NCI-H2227 (cell line): ENCODE measurements around the gene PRDM13.
"Not testable (repeated sequence)": the region's sequence is repeated elsewhere in the genome, so short reads cannot be mapped to it uniquely, and the experiment has no call there.

Source experiments
- DNase-seq: peaks from one replicate; lab custom pipeline; 2025; ENCODE audit not compliant: unreplicated experiment; lab: John Stamatoyannopoulos, UW

The PRDM13 gene

GRCh38 chr6:99606656-99607415 lies at the start of gene PRDM13:
PRDM13 (plus strand) TSS chr6:99606833; CDS start chr6:99607035, 202 bp downstream.
- peak; percentile 24 for DNase-seq

DNA sequence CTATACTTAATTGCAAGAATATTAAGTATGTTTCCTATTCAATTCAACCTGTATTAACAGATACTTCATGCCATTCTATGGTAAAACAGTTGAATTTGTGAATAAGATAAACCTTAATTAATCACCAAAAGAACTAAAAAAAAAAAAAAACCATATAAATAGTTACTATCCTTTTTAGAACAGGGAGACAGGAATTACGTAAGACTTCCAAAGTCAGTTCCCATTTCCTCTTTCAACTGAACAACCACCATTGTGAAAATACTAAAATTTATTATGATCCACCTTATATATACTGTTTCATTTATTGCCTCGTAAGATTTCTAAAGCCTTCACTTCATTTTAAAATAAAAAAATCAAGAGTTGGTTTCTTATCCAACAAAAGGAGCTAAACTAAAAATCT lies 47.6 kb upstream of the PRDM13 start:
- DNase-seq = no peak

DNA sequence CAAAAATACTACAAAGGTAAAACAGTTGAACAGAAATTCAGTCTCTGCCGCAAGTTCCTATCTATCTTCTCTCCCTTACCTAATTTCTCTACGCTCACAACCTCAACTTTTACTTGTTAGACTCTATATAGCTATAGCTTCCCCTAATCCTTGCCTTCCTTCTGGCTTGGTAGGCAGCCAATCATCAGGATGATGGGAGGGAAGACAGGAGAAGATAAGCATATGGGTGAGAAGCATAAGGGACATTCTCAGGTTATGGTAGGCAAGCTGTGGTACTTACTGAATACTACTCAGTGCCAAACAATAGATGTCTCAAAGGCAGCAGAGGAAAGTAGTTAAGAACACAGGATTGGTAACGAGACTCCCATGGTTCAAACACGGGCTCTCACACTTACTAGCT lies 46.0 kb upstream of the PRDM13 start:
- no peak for DNase-seq

- DNase-seq = no peak
These were observed 43.4 kb upstream of the PRDM13 start for GRCh38 chr6:99563056-99563723.

- peak; percentile 97 for DNase-seq
These were observed 38.3 kb upstream of the PRDM13 start, which contains the start of gene CCNC for GRCh38 chr6:99568103-99568933. CCNC (minus strand) TSS chr6:99568660; CDS start chr6:99568527, 133 bp downstream.

- no peak for DNase-seq
These were observed 32.5 kb upstream of the PRDM13 start for GRCh38 chr6:99573980-99574617.

DNA sequence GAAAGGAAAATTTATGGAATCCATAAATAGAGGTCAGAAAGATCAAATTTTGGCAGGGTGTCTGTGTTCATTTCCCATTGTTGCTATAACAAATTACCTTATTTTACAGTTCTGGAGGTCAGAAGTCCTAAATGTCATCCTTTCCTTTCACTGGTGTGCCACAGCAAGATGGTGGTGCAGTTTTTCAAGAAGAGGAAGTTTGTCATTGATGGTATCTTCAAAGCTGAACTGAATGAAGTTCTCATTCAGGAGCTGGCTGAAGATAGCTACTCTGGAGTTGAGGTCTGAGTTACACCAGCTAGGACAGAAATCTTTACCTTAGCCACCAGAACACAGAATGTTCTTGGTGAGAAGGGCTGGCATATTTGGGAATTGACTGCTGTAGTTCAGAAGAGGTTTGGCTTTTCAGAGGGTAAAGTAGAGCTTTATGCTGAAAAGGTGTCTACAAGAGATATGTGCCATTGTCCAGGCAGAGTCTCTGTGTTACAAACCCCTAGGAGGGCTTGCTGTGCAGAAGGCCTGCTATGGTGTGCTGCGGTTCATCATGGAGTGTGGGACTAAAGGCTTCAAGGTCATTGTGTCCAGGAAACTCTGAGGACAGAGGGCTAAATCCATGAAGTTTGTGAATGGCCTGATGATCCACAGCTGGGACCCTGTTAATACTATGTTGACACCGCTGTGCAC lies 30.9 kb upstream of the PRDM13 start:
- no peak for DNase-seq

- DNase-seq = no peak
These were observed 26.9 kb upstream of the PRDM13 start for GRCh38 chr6:99579781-99580180.

- no peak for DNase-seq
These were observed 18.8 kb upstream of the PRDM13 start for GRCh38 chr6:99587792-99588191.

DNA sequence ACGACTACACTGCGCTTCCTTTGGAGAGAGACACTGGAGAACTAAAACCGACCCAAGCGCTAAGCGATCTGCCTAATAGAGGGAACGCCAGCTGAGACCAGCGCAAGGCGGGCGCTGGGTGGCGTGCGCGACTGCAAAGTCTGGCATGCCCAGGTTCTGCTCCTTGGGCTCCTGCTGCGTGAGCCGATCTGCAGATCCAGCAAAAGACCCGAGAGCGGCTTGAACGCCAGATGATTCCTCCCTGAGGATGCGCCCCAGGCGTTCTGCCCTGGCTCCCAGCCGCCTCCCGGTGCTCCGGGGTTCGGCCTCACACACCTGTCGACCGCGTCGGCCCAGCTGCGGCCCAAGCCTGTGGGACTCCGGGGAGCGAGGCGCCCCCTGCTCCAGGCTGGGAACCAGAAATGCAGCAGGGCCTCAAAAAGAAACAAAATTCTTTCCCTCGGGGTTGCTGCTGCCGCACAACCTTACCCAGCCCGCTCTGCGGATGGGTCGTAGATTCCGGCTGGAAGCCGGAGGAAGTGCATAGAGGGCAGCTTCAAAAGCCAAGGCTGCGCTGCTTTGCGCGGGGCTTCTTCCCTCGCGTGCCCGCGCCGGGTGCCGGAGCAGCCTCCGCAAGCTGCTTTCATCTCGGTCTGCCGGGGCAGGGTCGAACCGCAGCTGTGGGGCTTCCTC lies 17.9 kb upstream of the PRDM13 start:
- DNase-seq = peak; percentile 84

- DNase-seq = peak; percentile 37
These were observed 17.4 kb upstream of the PRDM13 start for GRCh38 chr6:99589290-99589672.

DNA sequence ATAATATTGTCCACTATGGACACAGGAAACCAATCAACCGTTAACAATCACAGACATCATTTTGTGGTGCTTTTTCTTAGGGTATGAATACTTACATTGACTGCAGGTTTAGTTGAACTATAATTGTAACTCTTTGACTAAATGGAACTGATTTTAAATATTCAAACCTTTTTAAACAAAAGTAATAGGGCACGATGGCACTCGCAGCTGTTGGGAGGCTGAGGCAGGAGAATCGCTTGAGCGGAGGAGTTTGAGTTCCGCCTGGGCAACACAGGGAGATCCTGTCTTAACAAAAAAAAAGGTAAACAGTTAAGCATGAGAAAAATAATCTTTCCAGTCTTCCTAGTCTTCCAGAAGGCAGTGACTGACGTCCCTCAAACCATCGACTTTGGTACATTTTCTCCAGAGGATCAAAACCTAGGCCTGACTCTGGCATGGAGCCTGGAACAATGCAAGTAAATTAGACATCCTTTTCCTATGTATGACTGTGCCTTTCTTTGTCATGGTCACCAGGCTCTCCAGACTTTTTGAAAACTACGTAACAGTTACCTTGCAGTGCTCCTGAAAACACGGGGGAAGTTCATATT lies 16.6 kb upstream of the PRDM13 start:
- no peak for DNase-seq

- peak; percentile 12 for DNase-seq
These were observed 15.6 kb upstream of the PRDM13 start for GRCh38 chr6:99590728-99591672.

- no peak for DNase-seq
These were observed 14.8 kb upstream of the PRDM13 start for GRCh38 chr6:99591673-99592364.

- no peak for DNase-seq
These were observed 13.7 kb upstream of the PRDM13 start for GRCh38 chr6:99592900-99593299.

DNA sequence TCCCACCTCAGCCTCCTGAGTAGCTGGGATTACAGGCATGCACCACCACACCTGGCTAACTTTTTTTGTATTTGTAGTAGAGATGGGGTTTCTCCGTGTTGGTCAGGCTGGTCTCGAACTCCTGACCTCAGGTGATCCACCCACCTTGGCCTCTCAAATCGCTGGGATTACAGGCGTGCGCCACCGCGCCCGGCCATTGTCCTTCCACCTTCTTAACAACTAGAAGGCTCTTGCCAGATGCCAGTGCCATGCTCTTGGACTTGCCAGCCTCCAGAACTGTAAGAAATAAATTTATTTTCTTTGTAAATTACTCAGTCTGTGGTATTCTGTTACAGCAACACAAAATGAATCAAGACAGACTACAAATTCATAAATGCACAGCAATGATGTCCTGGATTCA lies 11.9 kb upstream of the PRDM13 start:
- not testable (repeated sequence) for DNase-seq

- no peak for DNase-seq
These were observed 3.9 kb upstream of the PRDM13 start for GRCh38 chr6:99602520-99603420.
